Astrocyte (in vitro differentiated cells and primary cell): Measurements from ENCODE around the gene NRAP.

Experiments
- EZH2 ChIP-seq: IDR thresholded peaks from 2 replicates; pipeline ENCODE4 v1.6.1; 2012; ENCODE audit warnings: mild to moderate bottlenecking, low read length, inconsistent platforms; ENCODE audit not compliant: insufficient read depth
- TF ChIP-seq, protein P1 (sequence below): IDR thresholded peaks from 2 replicates; pipeline ENCODE4 v1.5.1; 2011; ENCODE audit warnings: low read depth, mild to moderate bottlenecking, inconsistent platforms, low read length, moderate library complexity; ENCODE audit not compliant: insufficient read depth

DNA sequence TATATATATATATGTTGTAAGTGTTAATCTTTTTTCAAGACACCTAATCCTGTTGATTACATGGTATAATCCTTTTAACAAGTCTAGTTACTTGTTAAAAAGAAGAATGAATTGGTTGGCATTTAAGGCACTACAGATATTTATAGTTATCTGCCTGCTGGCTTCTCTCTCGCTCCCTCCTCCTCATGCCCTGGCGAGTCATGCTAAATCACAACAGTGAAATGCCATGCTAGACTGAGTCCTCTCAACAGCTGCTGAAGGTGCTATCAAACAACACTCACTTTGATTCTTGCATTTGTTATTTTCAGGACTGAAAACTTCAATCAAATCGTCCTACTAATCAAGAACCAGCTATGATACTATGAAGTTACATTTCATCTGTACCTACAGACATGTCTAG, 15.4 kb downstream of the NRAP start:
- TF ChIP-seq, protein P1, sequence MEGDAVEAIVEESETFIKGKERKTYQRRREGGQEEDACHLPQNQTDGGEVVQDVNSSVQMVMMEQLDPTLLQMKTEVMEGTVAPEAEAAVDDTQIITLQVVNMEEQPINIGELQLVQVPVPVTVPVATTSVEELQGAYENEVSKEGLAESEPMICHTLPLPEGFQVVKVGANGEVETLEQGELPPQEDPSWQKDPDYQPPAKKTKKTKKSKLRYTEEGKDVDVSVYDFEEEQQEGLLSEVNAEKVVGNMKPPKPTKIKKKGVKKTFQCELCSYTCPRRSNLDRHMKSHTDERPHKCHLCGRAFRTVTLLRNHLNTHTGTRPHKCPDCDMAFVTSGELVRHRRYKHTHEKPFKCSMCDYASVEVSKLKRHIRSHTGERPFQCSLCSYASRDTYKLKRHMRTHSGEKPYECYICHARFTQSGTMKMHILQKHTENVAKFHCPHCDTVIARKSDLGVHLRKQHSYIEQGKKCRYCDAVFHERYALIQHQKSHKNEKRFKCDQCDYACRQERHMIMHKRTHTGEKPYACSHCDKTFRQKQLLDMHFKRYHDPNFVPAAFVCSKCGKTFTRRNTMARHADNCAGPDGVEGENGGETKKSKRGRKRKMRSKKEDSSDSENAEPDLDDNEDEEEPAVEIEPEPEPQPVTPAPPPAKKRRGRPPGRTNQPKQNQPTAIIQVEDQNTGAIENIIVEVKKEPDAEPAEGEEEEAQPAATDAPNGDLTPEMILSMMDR, result no peak
- no peak for TF ChIP-seq EZH2
